Breast epithelium (tissue), 4 donors: ENCODE data around the gene POLR2E. TPM values are rescaled to one million over a fixed set of nuclear protein-coding genes. Genes with fewer than 3 reads are reported as not detected.

ENCODE experiments used
- DNase-seq, 2 donors: peaks; one replicate each; pipeline ENCODE4 v3.0.0-alpha.2; 2019; ENCODE audit warnings: low spot score in 2 of 2
- H3K27ac ChIP-seq, 2 donors: fragments of 200-600 bp; sonication (generic) in 1 of 2; one replicate each; pipeline ENCODE4 v1.5.1; 2016 to 2019; ENCODE audit warnings: mild to moderate bottlenecking in 1 of 2
- H3K27me3 ChIP-seq, 2 donors: fragments of 200-600 bp; sonication (generic) in 1 of 2; one replicate each; pipeline versions ENCODE4 v1.5.1 to v1.6.0; 2017 to 2019; ENCODE audit warnings: control low read depth in 1 of 2, mild to moderate bottlenecking in 1 of 2
- H3K36me3 ChIP-seq: fragments of 200-600 bp; one replicate; pipeline ENCODE4 v1.5.1; 2019
- H3K4me1 ChIP-seq, 2 donors: fragments of 200-600 bp; sonication (generic); one replicate each; pipeline ENCODE4 v1.5.1; 2016 to 2019; ENCODE audit warnings: control low read depth in 1 of 2
- H3K4me3 ChIP-seq, 3 donors: fragments of 200-600 bp; sonication (generic); 1 replicate in 2 of 3; 2 replicates in 1 of 3; pipeline ENCODE4 v1.5.1; 2016 to 2019; ENCODE audit warnings: mild to moderate bottlenecking in 3 of 3, moderate library complexity in 2 of 3
- H3K9me3 ChIP-seq, 2 donors: fragments of 200-600 bp; sonication (generic) in 1 of 2; one replicate each; pipeline ENCODE4 v1.5.1; 2016 to 2019; ENCODE audit warnings: control low read depth in 1 of 2
- POLR2A ChIP-seq: fragments of 450-650 bp; IDR thresholded peaks from one replicate; pipeline ENCODE4 v1.6.1; 2016; ENCODE audit warnings: antibody characterized with exemption, mild to moderate bottlenecking, moderate library complexity
- POLR2AphosphoS5 ChIP-seq, 3 donors: sonication (generic); formaldehyde crosslinking; IDR thresholded peaks; one replicate each; pipeline ENCODE4 v1.6.1; 2017; ENCODE audit warnings: antibody characterized with exemption in 3 of 3
- intact Hi-C: fragments of 100-400 bp; cut with DNase I; formaldehyde crosslinking; loops from one replicate; pipeline ENCODE4 v1.15.1; 2023; ENCODE audit warnings: low total_unique reads
- total RNA-seq, 3 donors: library from RNA; depleted of rRNA; stranded (reverse); fragments of >200 nt; gene quantifications; one replicate each; pipeline ENCODE4 v1.1.0, GENCODE V29; 2016
- TF ChIP-seq, protein P1 (sequence below), 3 donors: fragments of 450-650 bp; IDR thresholded peaks; one replicate each; pipeline ENCODE4 v1.5.1; 2016 to 2017; ENCODE audit warnings: antibody characterized with exemption in 3 of 3, mild to moderate bottlenecking in 3 of 3, moderate library complexity in 3 of 3

POLR2E gene
- total RNA-seq, 3 donors from 2014 or later, result 65.9 to 175 (median 89.1) TPM

- no peaks in the 10 kb centered on the region for H3K27me3 ChIP-seq
- H3K36me3 ChIP-seq, result no peaks in the 10 kb centered on the region
- intact Hi-C loops, result no loop called here
- no peaks in the 10 kb centered on the region for H3K9me3 ChIP-seq
- no peaks in the 10 kb centered on the region for H3K4me1 ChIP-seq
- H3K4me3 ChIP-seq, result no peak overlapping the region
- no peak for DNase-seq
- no peak overlapping the region for H3K27ac ChIP-seq
- TF ChIP-seq POLR2A, result no peak
- TF ChIP-seq POLR2AphosphoS5 (IDR thresholded peaks at IDR 0.05), result no peak
- TF ChIP-seq, protein P1, sequence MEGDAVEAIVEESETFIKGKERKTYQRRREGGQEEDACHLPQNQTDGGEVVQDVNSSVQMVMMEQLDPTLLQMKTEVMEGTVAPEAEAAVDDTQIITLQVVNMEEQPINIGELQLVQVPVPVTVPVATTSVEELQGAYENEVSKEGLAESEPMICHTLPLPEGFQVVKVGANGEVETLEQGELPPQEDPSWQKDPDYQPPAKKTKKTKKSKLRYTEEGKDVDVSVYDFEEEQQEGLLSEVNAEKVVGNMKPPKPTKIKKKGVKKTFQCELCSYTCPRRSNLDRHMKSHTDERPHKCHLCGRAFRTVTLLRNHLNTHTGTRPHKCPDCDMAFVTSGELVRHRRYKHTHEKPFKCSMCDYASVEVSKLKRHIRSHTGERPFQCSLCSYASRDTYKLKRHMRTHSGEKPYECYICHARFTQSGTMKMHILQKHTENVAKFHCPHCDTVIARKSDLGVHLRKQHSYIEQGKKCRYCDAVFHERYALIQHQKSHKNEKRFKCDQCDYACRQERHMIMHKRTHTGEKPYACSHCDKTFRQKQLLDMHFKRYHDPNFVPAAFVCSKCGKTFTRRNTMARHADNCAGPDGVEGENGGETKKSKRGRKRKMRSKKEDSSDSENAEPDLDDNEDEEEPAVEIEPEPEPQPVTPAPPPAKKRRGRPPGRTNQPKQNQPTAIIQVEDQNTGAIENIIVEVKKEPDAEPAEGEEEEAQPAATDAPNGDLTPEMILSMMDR (IDR thresholded peaks at IDR 0.05), result no peak
Measured at GRCh38 chr19:1047696-1048147, 47.5 kb downstream of the POLR2E start.

GRCh38 chr19:1046836-1047695 lies 48.1 kb downstream of the POLR2E start:
- no peak for DNase-seq
- intact Hi-C loops, result no loop called here
- Histone ChIP-seq H3K9me3 (no peaks in the 10 kb centered on the region), H3K27ac (no peak overlapping the region), H3K4me1 (no peaks in the 10 kb centered on the region), H3K4me3 (no peak overlapping the region), H3K27me3 (no peaks in the 10 kb centered on the region), H3K36me3 (no peaks in the 10 kb centered on the region)
- TF ChIP-seq POLR2AphosphoS5 (IDR thresholded peaks at IDR 0.05) (no peak), POLR2A (no peak)
- TF ChIP-seq, protein P1 (IDR thresholded peaks at IDR 0.05), result no peak

DNA sequence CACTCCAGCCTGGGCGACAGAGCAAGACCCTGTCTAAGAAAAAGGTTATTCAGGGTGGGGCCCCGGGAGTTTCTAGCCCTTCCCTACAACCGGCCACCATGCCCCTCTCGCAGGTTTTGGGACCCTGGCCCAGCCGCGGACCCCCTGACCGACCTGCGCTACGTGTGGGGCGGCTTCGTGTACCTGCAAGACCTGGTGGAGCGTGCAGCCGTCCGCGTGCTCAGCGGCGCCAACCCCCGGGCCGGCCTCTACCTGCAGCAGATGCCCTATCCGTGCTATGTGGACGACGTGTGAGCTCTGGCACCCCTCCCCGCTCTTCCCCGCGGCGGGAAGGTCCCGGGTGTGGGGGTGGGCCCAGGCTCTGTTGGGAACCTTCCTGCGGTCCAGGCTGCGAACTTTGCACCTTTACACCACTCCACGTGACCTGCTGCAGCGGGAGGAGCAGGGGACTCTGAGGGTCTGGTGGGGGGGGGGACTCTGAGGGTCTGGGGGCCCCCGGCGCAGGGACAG lies 49.0 kb downstream of the POLR2E start:
- no peaks in the 10 kb centered on the region for H3K36me3 ChIP-seq
- H3K4me3 ChIP-seq, result no peak overlapping the region
- no peaks in the 10 kb centered on the region for H3K27me3 ChIP-seq
- DNase-seq, result no peak
- intact Hi-C loops, result no loop called here
- no peak overlapping the region for H3K27ac ChIP-seq
- H3K9me3 ChIP-seq, result no peaks in the 10 kb centered on the region
- TF ChIP-seq POLR2AphosphoS5 (IDR thresholded peaks at IDR 0.05), result no peak
- TF ChIP-seq, protein P1 (IDR thresholded peaks at IDR 0.05), result no peak
- no peak for TF ChIP-seq POLR2A
- peaks cover 0 to 6% of the 10 kb centered on the region in 2 donors for H3K4me1 ChIP-seq

DNA sequence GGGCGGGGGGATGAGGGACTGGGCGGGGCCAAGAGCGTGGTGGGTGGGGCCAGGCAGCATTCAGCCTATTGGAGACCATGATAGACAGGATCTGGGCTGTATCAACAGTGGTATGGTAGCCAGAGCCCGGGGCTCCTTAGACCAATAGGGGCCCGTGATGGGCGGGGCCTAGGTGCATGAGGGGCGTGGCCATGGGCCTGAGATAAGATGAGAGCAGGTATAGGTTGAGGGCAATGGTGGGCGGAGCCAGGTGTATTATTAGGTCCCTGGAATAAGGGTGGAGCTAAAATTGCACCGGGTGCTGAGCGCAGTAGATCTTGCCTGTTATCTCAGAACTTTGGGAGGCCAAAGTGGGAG lies 50.0 kb downstream of the POLR2E start:
- Histone ChIP-seq H3K9me3 (no peaks in the 10 kb centered on the region), H3K36me3 (no peaks in the 10 kb centered on the region), H3K27me3 (no peaks in the 10 kb centered on the region), H3K4me1 (peaks cover 0 to 6% of the 10 kb centered on the region in 2 donors), H3K27ac (no peak overlapping the region), H3K4me3 (no peak overlapping the region)
- no peak for TF ChIP-seq POLR2AphosphoS5 (IDR thresholded peaks at IDR 0.05)
- no peak for TF ChIP-seq POLR2A
- TF ChIP-seq, protein P1 (IDR thresholded peaks at IDR 0.05), result no peak
- intact Hi-C loops, result no loop called here
- DNase-seq, result no peak
